HG02852 (cell line): ENCODE data around the gene REM2.
"Not testable (repeated sequence)": the region's sequence is repeated elsewhere in the genome, so short reads cannot be mapped to it uniquely, and the experiment has no call there.

Source experiments
- ATAC-seq: cut with Tn5 transposase; IDR thresholded peaks from one replicate; pipeline ENCODE4 v1.9.1; 2021; ENCODE audit warnings: mild to moderate bottlenecking, moderate library complexity; ENCODE audit not compliant: unreplicated experiment

REM2 gene

DNA sequence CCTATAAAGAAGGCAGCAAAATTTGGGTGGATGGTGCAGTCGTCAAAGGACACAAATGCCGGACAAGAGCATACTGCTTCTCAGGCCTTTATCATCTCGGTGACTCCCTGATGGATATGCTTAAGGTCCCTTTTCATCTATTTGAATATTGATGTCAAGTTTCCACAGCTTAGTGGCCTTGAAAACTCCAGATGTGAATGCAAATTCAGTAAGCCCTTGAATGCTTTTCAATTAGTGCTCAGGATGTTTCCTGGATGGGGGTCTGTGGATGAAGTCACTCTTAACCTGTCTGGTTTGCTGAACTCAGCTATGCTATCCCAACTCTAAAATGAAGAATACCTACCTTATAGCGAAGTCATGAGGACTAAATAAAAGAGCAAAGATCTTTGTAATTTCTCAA, 10.7 kb downstream of the REM2 start:
- ATAC-seq = no peak

DNA sequence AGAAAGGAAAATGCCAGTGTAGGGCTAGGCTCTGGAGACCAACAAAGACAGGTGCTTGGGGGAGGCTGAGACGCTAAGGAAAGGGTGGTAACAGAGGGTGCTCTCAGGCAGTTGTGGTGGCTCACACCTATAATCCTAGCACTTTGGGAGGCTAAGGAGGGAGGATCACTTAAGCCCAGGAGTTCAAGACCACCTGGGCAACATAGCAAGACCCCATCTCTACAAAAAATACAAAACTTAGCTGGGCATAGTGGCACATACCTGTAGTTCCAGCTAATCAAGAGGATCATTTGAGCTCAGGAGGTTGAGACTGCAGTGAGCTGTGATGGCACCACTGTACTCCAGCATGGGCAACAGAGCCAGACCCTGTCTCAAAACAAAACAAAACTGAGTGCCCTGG, 12.4 kb downstream of the REM2 start:
- no peak for ATAC-seq

DNA sequence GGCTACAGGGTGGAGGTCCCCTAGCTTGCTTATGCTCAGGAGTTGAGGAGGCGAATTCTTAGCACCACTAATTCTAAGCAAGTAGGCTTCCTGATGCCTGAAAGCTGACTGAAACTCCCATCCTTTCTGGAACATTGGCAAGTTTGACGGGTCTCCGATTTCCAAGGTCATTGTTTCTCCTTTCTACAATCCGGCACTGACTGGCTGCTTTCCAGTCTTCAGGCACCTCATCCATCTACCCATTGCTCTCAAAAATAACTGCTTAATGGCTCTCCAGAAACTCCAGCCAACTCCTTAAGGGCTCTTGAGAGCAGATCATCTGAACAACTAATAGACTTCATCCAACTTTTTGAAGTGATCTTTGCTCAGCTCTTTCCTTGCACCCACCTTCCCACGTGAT, 13.3 kb downstream of the REM2 start:
- no peak for ATAC-seq

DNA sequence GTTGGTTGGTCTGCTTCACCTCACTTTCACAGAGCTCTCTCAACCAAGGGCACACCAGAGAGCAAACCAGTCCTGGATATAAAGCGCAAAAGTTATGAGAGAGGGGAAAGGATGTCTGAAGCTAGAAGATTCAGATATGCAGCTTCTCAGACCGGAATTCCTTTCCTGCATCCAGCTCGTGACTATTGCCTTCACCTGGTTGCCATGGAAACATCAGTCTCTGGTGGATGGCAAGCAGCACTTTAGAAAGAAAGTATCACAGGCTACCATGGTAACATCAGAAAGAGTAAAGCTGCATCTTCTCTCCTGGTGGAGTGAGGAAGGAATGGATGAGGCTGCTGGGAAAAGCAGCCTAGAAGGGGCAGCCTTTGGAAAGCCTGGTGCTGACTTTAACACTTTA, 13.7 kb downstream of the REM2 start:
- no peak for ATAC-seq

DNA sequence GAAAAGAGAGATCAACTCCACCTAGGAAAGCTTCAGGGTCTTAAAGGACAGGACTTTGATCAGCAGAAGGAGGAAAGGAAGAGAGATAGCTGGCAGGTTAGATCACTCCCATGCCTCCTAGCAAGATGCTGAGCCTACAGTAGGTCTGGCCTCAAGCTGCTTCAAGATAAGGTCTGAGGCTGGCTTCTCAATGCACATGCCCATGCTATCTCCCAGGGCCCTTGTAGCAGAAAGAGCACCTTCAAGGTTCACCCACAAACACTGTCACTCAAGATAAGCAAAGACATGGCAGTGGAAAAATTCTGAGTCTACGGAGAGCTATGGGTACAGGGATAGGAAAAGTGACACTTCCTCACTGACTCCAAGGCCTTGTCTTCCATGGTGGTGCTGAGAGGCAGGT, 14.3 kb downstream of the REM2 start:
- no peak for ATAC-seq

DNA sequence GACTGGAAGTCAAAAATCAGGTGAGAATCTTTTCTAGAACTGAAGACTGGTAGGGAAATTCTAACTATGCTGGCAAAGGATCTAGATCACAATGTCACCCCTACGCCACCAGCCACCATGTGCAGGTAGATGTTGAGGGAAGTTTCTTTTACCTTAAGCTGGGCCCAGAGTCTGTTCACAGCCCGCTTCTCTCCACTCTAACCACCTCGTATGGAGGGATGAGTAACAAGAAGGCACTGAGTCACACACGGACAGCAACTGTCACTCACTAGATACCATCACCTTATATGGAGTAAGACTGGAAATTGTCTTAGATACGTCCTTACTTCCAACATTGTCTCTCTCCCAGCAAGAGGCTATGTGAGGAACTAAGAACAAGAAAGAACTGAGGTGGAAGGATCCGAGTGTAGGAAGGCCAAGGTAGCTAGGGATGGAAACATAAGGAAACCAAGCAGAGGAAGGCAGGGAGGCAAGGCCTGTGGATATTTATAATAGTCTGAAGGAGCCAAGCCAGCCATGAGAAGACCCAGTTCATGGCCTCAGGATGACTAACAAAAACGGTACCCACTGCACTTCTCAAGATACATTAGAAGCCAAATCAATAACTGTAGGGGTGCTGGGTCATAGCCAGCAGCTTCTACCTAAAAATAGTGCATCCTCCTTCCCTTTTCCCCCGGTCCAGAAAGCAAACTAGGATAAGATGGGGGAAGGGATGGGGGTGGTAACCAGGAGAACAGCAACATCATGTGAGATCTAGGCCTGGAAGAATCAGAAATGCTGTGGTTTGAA, 15.5 kb downstream of the REM2 start:
- no peak for ATAC-seq

DNA sequence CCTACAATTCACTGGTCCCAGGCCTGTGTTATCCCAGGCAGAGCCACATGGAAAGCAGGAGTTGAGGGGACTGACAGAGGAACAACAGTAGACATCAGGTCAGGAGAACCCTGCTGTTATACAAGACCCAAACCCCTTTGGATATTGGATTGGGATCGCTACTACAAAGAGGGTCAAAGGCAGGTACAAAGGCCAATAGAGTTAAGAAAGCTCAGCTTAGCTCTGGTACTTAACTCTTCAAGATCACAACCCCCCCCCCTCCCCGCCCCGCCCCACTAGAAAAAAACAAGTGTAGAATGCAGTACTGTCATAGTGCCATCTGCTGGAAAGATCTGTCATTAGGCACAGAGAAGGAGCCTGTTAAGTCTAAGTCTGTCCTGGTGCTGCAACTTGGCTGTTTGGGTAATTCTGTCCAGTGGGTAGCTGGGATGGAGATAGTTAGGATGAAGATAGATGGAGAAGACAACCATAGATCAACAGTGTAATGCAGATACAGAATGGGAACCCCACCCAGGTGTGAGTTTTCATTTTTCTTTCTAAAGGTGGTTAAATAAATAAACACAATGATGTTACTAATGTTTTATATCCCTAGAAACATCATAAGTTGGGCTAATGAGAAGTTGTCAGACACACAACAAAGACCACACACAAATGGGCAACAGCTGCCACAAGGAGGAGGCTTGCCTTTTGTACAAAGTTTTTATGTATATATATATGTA, 17.2 kb downstream of the REM2 start:
- no peak for ATAC-seq

DNA sequence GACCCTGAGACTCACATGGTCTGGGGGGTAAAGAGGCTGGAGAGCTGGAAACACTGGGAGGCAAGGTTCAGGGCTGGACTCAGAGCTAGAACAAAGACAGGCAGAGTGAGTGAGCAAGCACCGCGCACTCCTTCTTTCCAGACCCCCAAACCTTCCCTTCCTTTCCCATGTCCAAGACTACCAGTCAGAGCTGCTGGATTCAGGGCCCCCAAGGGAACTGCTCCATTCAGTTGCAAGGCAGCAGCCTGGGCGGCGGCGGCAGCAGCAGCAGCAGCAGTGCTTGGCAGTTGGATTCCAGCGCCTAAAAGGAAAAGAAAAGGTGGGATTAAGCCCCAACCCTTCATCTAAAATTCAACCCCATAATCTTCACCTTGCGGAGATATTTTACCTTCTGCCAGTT, 18.8 kb downstream of the REM2 start:
- no peak for ATAC-seq

DNA sequence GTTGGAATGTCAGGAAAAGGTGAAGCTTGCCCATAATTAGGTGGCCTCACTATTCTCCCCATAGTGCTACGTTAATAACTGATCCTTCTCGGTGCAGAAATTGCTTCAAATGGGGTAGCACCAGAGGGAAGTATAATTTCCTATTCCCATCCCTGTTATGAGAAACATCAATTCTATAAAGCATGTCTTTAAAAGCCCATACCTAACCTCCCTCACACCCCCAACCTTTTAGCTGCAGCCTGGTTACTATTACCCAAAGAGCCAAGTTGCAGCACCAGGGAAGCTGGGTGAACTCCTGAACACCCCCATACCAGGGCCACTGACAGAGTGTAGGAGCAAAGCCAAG, 20.7 kb downstream of the REM2 start:
- no peak for ATAC-seq

DNA sequence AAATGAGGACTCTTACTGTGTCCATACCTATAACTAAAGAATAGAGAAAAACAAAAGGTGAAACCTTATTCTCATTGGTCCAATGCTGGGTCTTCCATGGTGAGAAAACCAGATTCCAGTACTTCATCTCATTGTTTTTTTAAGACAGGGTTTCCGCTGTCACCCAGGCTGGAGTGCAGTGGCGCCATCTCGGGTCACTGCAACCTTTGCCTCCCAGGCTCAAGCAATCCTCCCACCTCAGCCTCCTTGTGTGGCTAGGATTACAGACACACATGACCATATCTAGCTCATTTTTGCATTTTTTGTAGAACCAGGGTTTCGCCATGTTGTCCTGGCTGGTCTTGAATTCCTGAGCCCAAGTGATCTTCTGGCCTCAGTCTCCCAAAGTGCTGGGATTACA, 22.6 kb downstream of the REM2 start:
- no peak for ATAC-seq

DNA sequence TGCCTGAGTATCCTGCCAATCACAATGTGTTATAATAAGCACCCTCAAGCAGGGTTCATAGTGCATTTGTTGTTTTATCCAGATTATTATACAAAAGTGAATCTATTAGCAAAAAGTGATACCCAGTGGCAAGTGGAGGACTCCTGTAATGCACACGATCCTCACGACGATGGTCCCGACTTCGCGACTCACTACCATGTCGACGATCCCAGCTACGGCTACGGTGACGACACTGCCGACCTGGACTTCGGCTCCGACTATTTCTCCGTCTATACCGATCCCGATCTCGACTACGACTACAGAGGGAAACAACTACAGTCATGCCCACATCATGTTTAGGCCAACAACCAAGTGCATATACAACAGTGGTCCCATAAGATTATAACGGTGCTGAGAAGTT, 23.1 kb downstream of the REM2 start:
- no peak for ATAC-seq

DNA sequence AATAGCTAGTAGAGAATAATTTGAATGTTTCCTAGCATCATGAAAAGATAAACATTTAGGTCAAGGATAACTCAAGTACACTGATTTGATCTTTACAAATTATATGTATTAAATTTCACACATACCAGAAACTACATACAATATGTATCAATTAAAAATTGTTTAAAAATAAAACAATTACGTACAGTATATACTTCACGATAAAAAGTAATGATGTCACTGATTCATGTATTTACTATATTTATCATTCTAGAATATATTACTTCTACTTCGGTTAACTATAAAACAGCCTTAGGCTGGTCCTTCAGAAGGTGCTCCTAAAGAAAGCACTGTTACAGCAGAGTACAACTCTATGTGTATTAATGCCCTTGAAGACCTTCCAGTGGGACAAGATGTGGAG, 24.4 kb downstream of the REM2 start:
- no peak for ATAC-seq

DNA sequence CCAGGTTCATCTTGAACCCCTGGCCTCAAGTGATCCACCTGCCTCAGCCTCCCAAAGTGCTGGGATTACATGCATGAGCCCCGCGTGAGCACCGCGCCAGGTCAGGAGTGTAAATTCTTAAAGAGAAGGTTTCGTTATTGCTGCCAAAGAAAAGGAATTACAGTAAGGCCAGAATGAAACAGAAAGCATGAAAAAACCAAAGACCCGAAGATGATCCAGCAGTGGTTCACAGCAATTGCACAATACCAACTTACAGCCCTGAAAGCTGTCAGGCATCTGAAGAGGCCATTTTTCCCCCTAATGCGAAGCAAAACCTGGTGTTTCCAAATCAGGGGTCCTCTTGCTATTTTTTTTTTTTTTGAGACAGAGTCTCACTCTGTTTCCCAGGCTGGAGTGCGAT, 25.6 kb downstream of the REM2 start:
- no peak for ATAC-seq

DNA sequence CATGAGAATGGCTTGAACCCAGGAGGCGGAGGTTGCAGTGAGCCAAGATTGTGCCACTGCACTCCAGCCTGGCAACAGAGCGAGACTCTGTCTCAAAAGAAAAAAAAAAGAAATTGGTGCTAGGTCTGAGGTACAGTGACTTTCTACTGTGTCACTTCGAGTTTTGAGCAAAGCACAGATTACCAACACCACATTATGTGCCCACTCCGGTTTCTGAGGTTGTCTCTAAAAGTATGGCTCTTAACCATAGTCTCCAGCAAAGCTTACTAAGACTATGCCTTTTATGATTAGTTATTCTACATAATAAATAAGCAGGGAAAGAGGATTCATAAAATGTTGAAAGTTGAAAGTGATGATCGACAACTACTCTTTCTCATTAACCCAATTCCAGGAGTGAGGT, 27.9 kb downstream of the REM2 start:
- ATAC-seq = no peak

DNA sequence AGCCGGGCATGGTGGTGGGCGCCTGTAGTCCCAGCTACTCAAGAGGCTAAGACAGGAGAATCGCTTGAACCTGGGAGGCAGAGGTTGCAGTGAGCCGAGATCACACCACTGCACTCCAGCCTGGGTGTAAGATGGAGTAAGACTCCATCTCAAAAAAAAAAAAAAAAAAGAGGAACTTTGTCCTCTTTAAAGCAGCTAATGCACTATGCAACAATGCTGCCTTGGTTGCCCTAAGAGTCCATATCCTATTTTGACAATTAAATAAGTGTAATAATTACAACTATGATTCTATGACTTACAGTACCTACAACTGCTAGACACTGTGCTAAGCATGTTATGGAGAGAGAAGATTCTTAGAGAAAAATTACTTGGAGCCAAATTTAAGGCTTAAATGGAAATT, 31.8 kb downstream of the REM2 start:
- not testable (repeated sequence) for ATAC-seq

DNA sequence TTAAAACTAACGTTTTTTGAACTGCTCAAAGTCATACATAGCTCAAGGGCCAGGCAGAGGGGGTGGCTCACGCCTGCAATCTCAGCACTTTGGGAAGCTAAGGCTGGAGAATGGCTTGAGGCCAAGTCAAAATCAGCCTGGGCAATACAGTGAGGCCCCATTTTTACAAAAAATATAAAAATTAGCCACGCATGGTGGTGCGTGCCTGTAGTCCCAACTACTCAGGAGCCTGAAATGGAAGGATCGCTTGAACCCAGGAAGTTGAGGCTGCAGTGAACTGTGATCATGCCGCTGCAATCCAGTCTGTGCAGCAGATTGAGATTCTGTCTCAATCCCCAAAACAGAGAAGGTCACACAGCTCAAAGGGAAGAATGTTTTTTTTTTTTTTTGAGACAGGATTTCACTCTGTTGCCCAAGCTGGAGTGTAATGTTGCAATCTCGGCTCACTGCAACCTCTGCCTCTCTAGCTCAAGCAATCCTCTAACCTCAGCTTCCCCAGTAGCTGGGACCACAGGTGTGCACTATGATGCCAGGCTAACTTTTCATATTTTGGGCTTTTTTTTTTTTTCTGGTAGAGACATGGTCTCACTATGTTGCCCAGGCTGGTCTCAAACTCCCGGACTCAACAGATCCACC, 33.0 kb downstream of the REM2 start:
- no peak for ATAC-seq

DNA sequence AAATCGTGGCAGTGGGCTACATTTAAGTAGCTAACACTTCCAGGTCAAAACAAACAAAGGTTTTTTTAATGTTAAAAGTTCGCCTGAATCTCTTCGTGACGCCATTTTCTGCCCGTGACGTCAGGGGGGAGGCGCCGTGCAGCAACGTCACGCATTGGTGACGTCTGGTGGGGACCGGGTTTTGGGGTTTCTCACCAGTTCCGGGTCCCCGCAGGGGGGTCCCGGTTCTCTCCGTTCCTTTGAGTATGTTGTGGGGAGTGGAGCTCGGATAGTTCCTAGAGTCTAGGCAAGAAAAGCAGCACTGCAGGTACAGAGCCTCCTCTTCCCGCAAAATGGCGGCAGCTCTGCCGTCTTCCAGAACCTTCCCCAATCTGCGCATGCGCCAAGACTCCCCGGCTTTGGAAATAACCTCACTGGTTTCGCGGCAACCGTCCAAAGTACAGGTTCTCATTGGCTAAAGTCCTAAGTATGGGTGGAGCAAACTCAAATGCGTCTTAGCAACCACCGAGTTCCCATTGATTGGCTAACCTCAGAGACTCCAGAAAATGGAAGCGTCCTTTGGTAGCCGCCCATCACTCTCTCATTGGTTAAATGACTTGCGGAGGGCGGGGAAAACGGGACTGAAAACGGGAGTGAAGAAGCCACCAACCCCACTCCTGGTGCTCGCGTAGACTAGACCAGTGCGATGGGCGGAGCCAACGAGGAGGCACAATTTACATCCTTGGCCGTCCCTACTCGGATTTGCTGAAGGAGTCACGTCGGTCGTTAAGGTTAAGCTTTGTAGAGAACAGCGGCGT, 36.0 kb downstream of the REM2 start, which contains the start of gene RBM23:
Gene RBM23, minus strand, starts transcription at position 346 of the 797 bp plus-strand sequence.
- ATAC-seq = peak; percentile 92

DNA sequence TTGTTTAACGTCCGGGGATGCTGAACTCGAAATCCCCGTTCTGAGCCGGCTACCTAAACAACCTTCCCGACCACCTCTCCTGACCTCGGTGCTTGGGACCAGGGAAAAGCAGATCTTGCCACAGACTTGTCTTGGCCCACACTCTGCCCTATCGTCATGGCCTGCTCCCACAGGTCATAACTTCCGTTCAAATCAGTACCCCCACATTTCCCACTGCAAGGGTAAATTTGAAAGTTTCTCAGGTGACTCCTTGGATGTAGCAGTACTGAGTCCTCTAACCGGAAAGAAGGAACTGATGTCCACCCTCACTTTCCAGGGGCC, 36.5 kb downstream of the REM2 start:
- no peak for ATAC-seq

DNA sequence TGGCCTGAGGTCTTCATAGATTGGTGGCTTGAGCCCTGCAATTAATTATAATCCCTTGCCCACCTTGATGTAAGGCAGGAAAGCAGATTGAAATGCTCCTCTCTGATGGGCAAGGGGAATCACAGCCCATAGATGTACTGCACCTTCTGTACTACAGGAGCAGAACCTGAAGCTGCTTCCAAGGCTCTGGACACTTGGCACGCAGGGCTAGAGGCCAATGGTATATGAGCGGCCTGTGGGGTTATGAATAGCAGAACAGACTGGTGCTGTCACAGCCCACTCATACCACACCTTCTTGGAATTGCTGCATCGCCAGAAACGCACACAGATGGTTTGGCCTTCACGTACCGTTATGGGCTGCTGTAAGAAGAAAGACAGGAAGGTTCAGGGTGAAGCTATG, 37.7 kb downstream of the REM2 start:
- ATAC-seq = no peak

DNA sequence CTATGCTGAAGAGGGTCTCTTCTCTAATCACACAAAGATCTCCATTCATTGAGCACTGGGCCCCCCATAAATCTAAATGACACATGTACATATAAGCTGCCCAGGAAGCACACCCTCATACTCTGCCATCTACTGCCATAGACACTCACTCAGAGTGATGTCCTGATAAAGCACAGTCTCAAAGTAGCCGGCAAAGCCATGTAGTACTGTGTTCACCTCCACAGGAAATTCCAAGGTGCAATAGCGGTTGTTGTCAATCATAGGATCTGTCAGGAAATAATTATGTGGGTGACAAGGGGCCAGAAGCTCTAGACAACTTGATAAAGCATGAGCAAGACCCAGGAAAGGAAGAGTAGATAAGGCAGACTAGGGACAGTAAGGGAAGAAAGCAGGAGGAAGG, 39.3 kb downstream of the REM2 start:
- no peak for ATAC-seq

DNA sequence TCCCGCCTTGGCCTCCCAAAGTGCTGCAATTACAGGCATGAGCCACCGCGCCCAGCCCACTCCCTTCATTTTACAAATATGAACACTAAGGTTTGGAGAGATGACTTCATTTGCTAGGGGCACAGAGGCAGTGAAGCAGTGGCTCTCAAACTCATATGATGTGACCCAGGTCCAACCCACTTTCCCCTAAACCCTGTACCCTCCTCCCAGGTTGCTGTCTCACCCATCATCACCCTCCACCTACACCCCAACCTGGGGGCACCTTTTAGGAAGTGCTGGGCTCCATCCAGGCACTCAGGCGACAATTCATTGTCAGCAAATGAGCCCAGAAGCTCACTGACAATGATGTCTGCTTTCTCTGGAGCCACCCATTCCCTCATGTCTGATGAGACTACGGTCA, 40.7 kb downstream of the REM2 start:
- ATAC-seq = no peak

DNA sequence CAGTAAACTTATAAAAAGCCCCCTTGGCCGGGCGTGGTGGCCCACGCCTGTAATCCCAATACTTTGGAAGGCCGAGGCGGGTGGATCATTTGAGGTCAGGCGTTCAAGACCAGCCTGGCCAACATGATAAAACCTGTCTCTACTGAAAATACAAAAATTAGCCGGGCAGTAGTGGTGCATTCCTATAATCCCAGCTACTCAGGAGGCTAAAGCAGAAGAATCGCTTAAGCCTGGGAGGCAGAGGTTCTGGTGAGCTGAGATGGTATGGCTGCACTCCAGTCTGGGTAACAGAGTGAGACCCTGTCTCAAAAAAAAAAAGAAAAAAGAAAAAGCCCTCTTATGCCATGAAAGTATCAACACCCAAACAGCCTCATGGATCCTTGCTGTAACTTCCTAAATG, 42.5 kb downstream of the REM2 start:
- no peak for ATAC-seq
